HCEC 1CT (cell line): ENCODE data around the gene ZNHIT2.

Source experiments
- DNase-seq: peaks from one replicate; pipeline ENCODE4 v3.0.0-alpha.2; 2017

The ZNHIT2 gene

DNA sequence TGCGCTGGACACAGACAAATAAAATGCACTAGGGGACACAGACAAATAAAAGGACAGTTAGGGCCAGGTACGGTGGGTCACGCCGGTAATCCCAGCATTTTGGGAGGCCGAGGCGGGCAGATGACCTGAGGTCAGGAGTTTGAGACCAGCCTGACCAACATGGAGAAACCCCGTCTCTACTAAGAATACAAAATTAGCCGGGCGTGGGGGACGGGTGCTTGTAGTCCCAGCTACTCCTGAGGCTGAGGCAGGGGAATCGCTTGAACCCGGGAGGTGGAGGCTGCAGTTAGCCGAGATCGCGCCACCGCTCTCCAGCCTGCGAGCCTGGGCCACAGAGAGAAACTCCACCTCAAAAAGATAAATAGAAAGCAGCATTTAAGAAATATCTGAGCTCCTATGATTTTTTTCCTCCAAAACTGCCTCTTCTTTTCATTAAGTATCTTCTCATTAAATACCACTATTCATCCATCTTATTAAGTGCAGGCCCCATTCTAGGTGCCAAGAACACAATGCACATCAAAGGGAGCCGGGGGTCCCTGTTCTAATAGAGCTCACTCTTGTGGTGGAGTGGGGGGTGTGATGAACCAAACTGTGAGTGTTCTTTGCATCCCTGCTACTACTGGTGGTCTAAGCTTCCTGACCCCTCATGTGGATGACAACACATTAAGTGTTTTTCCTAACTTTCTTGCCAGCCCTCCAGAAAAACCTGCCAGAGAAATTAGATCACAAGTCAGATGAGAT lies 766 bp upstream of the ZNHIT2 start:
- DNase-seq: no peak

DNA sequence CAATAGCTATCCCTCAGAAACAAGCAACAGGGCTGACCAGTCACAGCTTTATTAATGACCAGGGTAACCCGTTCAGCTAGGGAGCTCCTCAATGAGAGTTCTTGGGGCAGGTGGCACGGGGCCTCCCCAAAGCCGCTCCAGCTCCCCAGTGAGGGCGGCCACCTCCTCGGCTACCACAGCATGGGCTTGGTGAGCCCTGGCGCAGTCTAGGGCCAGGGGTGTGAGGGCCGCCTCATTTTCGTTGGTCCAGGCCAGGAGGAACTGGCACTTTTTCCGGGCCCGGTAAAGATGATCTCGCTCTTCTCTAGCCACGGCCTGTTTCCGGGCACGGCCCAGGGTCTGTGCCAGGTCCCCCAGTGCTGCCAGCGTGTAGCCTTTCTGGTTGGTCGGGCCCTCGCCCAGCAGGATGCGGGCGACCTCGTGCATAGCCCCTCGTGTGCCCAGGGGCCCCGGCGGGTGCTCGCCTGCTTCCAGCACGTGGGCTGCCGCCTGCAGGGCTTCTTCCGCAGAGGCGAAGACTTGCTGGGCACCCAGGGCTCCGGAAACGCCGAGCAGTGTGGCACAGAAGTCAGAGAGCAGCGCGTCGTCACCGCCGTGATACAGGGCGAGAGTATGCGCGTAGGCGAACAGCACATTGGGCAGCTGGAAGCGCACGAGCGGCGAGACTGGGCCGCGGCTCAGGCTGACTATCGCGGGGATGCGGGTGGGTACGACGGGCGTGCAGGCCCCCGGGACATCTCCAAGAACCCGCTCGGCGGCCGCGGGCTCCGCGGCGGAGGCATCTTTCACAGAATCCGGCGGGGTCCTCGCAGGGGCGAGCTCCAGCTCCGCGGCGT lies 913 bp downstream of the ZNHIT2 start:
- peak; percentile 8 for DNase-seq

DNA sequence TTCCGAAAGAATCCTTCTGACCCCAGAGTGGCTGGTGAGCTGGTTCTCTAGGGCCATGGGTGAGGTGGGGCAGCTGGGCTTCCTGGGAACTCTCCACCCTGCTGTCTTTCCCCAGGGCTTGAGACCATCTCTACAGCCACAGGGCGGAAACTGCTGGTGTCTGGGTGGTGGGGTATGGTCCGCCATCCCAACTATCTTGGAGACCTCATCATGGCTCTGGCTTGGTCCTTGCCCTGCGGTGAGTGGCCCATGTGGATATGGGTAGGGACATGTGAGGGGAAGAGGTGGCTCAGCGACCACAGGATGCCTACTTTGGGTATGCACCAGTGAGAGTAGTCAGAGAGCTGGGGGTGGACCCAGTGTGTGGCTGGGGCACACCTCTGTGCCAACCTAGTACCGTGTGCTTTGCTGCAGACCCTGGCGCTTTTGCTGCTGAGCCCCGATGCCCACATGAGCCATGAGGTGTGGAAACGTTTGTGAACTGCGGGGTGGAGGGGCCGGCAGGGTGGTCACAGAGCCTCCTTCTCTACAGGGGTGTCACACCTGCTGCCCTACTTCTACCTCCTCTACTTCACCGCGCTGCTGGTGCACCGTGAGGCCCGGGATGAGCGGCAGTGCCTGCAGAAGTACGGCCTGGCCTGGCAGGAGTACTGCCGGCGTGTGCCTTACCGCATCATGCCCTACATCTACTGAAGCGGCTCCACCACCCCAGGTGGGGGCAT lies 2.0 kb downstream of the ZNHIT2 start:
- DNase-seq: no peak

DNA sequence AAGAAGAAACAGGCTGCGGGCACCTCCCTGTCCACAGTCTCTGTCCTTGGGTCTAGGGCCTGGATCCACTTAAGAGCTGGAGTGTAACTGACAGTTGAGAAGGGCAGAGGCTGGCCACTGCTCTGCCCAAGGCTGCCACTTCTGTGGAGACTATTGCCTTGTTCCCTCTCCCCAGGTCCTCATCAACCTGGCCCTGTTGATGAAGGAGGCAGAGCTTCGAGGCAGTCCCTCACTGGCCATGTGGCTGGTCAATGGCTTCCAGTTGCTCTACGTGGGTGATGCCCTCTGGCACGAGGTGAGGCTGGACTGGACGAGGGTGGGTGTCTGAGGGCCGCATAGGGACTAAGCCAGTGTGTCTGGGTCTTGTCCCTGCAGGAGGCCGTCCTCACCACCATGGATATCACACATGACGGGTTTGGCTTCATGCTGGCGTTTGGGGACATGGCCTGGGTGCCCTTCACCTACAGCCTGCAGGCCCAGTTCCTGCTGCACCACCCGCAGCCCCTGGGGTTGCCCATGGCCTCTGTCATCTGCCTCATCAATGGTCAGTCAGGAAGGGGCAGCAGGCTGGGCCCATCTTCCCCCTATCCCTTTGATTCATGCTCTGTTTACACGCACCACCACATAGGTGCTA lies 2.8 kb downstream of the ZNHIT2 start:
- DNase-seq: no peak

DNA sequence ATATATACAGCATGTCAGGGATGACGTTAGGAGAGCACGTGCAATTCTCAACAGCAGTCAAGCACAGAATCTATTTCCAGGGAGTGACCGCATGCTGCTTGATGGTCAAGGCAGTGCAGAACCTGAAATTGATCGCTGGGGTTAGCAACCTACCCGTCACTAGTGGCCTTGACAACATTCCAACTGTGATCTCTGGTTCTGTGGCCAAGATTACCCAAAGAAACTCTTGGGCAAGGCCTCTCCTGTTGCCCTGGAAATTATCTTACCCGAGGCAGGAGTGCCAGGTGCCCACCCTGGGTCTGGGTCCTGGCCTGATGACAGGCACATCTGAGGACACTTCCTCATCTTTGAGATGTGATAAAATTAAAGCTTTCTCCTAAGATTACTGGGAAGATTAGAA lies 3.7 kb downstream of the ZNHIT2 start:
- DNase-seq: no peak

DNA sequence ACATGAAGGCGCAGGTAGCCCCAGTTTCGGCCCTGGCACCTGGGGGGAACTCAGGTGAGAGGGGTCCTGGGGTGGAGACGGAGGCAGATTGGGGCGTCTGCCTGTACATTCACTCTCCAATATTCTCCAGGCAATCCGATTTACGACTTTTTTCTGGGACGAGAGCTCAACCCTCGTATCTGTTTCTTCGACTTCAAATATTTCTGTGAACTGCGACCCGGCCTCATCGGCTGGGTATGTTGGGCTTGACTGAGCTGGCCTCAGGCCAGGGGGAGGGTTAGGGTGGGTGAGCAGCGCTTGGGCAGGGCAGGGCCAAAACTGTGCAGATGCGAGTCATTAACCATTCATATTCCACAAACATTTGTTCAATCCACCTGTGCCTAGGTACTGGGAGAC lies 4.1 kb downstream of the ZNHIT2 start:
- DNase-seq: no peak

DNA sequence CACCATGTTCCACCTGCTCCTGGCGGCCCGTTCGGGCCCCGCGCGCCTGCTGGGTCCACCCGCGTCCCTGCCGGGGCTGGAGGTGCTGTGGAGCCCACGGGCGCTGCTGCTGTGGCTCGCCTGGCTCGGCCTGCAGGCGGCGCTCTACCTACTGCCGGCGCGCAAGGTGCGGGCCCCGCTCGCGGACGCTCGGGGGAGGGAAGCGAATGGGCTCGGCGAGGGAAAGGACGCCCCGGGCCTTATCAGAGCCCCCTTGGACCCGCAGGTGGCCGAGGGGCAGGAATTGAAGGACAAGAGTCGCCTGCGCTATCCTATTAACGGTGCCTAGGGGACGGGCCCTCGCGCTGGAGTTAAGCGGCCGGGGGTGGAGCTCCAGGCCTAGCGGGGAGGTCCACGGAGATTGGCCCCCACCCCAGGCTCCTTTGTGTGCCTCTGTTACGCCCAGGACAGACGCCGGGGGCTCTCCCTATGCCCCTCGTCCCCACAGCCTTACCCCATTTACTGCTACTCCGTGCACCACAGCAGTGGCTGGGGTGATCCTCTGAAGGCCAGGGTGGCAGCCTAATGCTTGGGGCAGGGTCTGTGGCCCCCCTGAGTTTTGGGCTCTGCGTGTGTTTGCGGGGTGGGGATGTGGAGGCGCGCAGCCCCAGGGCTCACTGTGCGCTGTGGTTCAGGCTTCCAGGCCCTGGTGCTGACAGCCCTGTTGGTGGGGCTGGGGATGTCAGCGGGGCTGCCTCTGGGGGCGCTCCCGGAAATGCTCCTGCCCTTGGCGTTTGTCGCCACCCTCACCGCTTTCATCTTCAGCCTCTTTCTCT lies 4.7 kb downstream of the ZNHIT2 start:
- DNase-seq: peak; percentile 23

DNA sequence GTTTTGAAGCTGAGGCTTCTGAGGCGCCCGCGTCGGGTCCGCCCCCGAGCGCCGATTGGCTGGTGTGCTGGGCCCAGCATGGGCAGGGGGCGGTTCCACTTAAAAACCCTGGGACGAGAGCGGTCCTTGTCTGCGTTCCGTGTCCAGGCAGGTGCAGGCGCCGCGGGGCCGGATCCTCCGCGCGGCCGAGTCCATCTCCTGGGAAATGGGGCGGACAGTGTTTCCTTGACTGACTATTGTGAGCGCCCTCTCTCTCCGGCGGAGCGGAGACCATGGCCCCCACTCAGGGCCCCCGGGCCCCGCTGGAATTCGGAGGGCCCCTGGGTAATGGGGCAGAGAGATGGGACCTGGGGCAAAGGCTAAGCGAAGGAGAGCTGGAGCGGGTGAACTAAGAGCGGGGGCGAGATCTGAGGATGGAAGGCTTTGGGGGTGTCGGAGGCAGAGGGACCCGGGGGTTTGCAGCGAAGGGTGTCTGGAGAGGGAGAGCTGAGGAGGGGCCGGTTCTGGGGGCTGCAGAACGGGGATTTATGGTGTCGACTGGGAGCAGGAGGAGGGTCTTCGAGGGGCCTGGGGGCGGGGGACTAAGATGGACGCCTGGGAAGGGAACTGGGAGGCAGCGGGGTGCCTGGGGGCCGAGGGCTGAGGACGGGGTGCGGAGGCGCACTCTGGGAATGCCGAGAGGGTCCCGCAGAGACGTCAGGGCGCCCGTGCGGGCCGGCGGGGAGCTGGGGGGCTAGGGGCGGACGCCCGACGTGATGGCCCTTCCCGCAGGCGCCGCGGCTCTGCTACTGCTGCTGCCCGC lies 5.6 kb downstream of the ZNHIT2 start, which contains the start of gene TM7SF2:
TSS of gene TM7SF2 (plus strand) at position 129 of the 802 bp plus-strand sequence. CDS start at position 273, 144 bp downstream.
- DNase-seq: peak; percentile 77

DNA sequence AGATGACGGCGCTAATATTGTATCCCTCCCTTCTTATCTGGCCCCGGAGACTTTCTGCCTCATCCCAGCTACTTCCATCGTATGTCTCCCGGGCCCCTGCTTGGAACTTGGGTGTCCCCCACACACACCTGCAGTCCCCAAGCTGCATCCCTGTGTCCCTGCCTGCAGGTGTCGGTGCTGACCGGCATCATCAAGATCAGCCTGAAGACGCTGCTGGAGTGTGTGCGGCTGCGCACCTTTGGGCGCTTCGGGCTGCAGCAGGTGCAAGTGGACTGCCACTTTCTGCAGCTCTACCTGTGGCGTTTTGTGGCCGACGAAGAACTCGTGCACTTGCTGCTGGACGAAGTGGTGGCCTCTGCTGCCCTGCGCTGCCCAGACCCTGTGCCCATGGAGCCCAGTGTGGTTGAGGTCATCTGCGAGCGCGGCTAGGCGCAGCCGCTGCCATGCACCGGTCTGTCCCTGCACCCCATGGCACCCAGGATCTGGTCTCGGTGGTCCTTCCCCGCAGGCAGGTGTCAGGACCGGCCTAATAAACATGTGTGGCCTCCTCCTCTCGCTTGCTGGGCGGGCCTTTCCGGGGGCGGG lies 6.2 kb downstream of the ZNHIT2 start:
- no peak for DNase-seq

DNA sequence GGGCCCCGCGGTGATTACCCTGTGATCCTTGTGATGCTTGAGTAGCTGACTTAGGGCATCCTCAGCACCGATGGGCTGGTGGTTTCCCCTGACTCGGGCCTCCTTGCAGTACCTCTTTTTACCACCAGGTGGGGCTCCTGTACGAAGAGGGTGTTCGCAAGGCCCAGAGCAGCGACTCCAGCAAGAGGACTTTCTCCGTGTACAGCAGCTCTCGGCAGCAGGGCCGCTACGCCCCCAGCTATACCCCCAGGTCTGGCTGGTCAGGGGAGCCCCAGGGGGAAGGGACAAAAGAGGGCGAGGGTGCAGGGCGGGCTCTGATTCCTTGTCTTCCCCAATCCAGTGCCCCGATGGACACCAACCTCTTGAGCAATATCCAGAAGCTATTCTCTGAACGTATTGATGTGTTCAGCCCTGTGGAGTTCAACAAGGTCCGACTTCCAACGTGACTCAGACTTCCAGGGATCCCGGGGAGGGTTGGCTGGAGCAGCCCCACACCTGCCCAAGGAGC lies 7.1 kb downstream of the ZNHIT2 start:
- peak; percentile 69 for DNase-seq

DNA sequence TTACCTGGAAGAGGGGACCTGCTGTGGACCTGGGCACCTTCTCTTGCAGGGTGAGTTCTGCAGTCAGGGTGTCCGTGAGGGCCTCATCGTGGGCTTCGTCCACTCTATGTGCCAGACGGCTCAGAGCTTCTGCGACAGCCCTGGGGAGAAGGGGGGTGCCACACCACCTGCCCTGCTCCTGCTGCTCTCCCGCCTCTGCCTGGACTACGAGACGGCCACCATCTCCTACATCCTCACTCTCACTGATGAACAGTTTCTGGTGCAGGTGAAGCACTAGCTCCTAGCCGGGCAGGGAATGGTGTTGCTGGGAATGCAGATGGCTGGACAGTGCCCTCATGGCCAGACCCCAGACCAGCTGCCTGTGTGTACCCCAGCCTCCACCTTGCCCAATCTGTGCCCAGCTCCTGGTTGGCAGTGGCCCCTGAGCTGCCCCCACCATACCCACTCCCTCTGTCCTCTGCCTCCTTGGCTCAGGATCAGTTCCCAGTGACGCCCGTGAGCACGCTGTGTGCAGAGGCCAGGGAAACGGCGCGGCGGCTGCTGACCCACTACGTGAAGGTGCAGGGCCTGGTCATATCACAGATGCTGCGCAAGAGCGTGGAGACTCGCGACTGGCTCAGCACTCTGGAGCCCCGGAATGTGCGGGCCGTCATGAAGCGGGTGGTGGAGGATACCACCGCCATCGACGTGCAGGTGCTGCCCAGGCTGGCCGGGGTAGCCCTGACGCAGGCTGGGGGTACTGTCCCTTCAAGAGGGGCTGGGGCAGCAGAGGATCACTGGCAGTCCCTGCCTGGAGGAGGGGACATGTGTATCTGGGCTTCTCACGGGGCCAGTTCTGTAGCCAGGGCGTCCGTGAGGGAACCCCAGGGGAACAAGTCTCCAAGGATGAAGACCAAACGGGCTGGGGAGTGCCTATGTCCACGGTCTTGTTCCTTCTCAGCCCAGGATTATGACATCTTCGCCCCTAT lies 8.0 kb downstream of the ZNHIT2 start:
- DNase-seq: no peak

DNA sequence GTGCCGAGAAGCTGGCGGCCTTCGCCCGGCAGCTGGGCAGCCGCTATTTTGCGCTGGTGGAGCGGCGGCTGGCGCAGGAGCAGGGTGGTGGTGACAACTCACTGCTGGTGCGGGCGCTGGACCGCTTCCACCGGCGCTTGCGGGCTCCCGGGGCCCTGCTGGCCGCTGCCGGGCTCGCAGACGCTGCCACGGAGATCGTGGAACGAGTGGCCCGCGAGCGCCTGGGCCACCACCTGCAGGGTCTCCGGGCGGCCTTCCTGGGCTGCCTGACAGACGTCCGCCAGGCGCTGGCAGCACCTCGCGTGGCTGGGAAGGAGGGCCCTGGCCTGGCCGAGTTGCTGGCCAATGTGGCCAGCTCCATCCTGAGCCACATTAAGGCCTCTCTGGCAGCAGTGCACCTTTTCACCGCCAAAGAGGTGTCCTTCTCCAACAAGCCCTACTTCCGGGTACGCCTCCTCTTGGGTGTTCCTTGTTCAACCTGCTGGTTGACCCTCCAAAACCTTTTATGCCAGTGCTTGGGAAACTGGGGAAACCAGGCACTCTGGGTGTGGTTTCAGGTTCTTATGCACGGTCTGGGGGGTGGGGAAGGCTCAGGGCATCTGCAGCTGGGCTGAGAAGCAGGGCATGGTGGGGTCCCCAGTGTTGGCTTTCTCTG lies 8.9 kb downstream of the ZNHIT2 start:
- no peak for DNase-seq

DNA sequence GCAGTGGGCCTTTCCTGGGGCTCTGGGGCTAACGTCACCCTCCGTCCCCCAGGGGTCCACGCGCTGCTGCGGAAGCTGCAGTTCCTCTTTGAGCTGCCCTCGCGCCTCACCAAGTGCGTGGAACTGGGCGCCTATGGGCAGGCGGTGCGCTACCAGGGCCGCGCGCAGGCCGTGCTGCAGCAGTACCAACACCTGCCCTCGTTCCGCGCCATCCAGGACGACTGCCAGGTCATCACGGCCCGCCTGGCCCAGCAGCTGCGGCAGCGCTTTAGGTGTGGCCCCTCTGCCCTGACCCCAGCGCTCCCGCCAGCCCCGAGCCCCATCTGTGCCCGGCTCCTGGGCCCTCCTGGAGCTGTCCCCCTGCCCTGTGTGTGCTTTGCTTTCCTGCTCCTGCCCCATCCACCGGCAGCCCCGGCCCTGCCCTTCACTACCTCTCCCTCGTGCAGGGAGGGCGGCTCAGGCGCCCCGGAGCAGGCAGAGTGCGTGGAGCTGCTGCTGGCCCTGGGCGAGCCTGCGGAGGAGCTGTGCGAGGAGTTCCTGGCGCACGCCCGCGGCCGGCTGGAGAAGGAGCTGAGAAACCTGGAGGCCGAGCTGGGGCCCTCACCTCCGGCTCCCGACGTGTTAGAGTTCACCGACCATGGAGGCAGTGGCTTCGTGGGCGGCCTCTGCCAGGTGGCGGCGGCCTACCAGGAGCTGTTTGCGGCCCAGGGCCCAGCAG lies 9.6 kb downstream of the ZNHIT2 start:
- DNase-seq: no peak

DNA sequence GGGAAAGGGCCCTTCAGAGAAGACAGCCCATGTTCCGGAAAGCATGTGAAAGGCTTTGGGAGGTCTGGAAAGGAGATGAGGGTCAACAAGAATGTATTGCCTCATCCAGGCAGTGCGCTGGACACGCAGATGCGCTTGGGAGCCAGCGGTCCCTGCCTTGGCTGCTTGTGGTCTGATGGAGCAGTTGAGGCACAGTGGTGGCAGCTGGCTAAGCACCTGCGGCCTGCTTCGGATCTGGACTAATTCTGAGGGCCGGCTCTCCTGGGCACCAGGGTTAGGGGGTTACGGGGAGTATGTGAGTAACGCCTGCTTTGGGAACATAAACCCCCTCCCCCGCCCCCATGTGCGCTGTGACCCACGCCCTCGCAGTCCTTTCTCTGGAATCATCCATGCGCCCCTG lies 10.4 kb downstream of the ZNHIT2 start:
- no peak for DNase-seq

DNA sequence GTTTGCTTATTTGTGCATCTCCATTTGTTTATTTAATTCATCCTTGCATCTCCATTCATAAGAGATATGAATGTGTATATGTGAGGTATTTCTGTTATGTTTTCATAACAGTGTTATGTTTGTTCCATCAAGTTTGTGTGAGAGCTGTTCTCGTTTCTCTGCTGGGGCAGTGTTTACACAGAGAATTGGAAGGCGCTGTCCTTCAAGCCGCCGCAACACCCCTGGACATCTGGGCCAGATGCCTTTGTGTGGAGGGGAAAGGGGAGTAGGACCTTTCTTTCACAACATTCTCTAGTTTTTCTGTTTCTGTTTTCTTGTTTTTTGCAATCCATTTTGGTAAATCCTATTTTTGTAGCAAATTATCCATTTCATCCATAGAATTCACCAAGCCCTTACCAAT lies 12.9 kb downstream of the ZNHIT2 start:
- no peak for DNase-seq

DNA sequence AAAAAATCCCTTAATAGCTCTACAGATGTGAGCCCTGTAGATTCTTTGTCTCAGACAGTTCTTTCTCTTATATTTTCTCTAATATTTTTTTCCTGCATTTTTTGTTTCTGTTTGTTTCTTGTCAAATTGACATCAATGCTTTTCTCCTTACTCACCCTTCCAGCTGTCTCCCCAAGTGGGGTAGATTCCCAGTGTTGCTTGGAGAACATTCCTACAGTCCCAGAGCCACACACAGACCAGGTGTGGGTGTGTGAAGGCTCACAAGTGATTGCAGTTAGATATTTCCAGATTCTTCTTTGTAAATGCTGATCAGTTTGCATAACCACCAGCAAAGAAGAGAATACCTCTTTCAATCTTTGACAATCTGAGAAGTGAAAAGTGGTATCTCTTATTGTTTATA lies 14.0 kb downstream of the ZNHIT2 start:
- no peak for DNase-seq

DNA sequence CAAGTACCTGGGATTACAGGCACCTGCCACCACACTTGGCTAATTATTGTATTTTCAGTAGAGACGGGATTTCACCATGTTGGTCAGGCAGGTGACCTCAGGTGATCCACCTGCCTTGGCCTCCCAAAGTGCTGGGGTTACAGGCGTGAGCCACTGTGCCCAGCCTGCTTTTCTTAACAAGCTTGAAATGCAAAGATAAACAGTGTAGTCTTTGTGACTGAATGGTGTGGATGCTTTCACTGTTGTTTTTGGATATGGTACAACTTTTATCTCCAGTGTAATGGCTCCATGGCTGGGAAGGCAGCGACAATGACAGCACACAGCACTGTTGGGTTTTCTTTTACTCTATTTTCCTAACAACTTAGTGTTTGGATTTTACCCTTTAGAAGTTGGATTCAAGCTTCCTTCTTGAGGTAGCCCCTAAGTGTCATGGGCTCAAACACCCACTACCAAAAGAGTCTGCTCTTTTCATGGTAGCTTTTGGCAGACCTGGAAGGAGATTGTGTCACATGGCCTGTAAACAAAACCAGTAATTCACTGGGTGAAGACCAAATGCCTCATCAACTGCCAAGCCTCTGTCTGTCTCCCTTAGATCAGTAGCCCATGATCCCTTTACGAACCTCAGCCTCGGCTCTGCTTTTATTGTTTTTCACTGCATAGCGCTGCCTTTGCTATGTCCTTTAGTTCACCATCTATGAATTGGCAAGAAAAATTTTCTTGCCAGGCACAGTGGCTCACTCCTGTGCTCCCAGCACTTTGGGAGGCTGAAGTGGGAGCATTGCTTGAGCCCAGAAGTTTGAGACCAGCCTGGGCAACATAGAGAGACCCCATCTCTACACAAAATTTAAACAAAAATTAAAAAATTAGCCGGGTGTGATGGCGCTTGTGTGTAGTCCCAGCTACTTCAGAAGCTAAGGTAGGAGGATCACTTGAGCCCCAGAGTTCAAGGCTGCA lies 15.1 kb downstream of the ZNHIT2 start:
- DNase-seq: no peak
